H9 (cell line): ENCODE results near the gene C1QTNF7. TPM values are rescaled to one million over a fixed set of nuclear protein-coding genes. Genes with fewer than 3 reads are reported as not detected.

Experiments used
- DNase-seq: peaks from one replicate; pipeline ENCODE4 v3.0.0-alpha.2; 2017
- H2AFZ ChIP-seq: one replicate; pipeline ENCODE4 v1.6.1; 2013; ENCODE audit warnings: mild to moderate bottlenecking, low read length, control low read depth, moderate library complexity
- H2AK5ac ChIP-seq: 2 replicates; pipeline ENCODE4 v1.6.1; 2013; ENCODE audit warnings: low read length, control low read depth, mixed read lengths; ENCODE audit not compliant: insufficient read length
- H2BK120ac ChIP-seq: one replicate; pipeline ENCODE4 v1.6.1; 2013; ENCODE audit warnings: low read depth, mild to moderate bottlenecking, low read length, control low read depth, inconsistent platforms; ENCODE audit not compliant: poor library complexity, severe bottlenecking
- H2BK12ac ChIP-seq: 2 replicates; pipeline ENCODE4 v1.6.1; 2013; ENCODE audit warnings: low read length, control low read depth, mixed read lengths, low read depth; ENCODE audit not compliant: insufficient read length
- H2BK15ac ChIP-seq: 2 replicates; pipeline ENCODE4 v1.6.1; 2013; ENCODE audit warnings: low read depth, low read length, control low read depth
- H2BK20ac ChIP-seq: one replicate; pipeline ENCODE4 v1.6.1; 2013; ENCODE audit warnings: low read depth, mild to moderate bottlenecking, low read length, control low read depth, inconsistent platforms; ENCODE audit not compliant: poor library complexity, severe bottlenecking
- H2BK5ac ChIP-seq: 2 replicates; pipeline ENCODE4 v1.6.1; 2013; ENCODE audit warnings: low read length, control low read depth, mixed read lengths; ENCODE audit not compliant: insufficient read length
- H3K14ac ChIP-seq: 2 replicates; pipeline ENCODE4 v1.6.1; 2013; ENCODE audit warnings: low read length, control low read depth; ENCODE audit not compliant: insufficient read depth
- H3K18ac ChIP-seq: 2 replicates; pipeline ENCODE4 v1.6.1; 2013; ENCODE audit warnings: low read depth, mild to moderate bottlenecking, mixed read lengths, low read length, control low read depth; ENCODE audit not compliant: insufficient read length
- H3K23ac ChIP-seq: 2 replicates; pipeline ENCODE4 v1.6.1; 2013; ENCODE audit warnings: low read length, control low read depth, mixed read lengths, low read depth; ENCODE audit not compliant: insufficient read length
- H3K23me2 ChIP-seq: 2 replicates; pipeline ENCODE4 v1.6.1; 2013; ENCODE audit warnings: low read depth, mild to moderate bottlenecking, mixed read lengths, low read length, control low read depth; ENCODE audit not compliant: insufficient read length, poor library complexity, severe bottlenecking
- H3K27ac ChIP-seq: 2 replicates; pipeline ENCODE4 v1.5.1; 2013; ENCODE audit warnings: low read length, control low read depth, mixed read lengths, low read depth; ENCODE audit not compliant: insufficient read length
- H3K27me3 ChIP-seq: 2 replicates; pipeline ENCODE4 v1.6.1; 2013; ENCODE audit warnings: low read length, control low read depth, inconsistent platforms; ENCODE audit not compliant: insufficient read depth
- H3K4ac ChIP-seq: 2 replicates; pipeline ENCODE4 v1.6.1; 2013; ENCODE audit warnings: low read depth, mild to moderate bottlenecking, control low read depth, inconsistent platforms, low read length, moderate library complexity
- H3K4me1 ChIP-seq: 2 replicates; pipeline ENCODE4 v1.6.1; 2013; ENCODE audit warnings: low read length, control low read depth, inconsistent platforms; ENCODE audit not compliant: insufficient read depth
- H3K4me2 ChIP-seq: 2 replicates; pipeline ENCODE4 v1.6.1; 2013; ENCODE audit warnings: low read length, control low read depth, mixed read lengths; ENCODE audit not compliant: insufficient read length, insufficient read depth
- H3K56ac ChIP-seq: 2 replicates; pipeline ENCODE4 v1.6.1; 2013; ENCODE audit warnings: low read depth, mild to moderate bottlenecking, mixed read lengths, low read length, control low read depth; ENCODE audit not compliant: insufficient read length
- H3K79me1 ChIP-seq: 2 replicates; pipeline ENCODE4 v1.6.1; 2013; ENCODE audit warnings: low read depth, mild to moderate bottlenecking, moderate library complexity, low read length, control low read depth, inconsistent platforms; ENCODE audit not compliant: insufficient read depth, poor library complexity, severe bottlenecking
- H3K79me2 ChIP-seq: 2 replicates; pipeline ENCODE4 v1.6.1; 2013; ENCODE audit warnings: low read length, control low read depth, inconsistent platforms; ENCODE audit not compliant: insufficient read depth
- H3K9ac ChIP-seq: 2 replicates; pipeline ENCODE4 v1.6.1; 2013; ENCODE audit warnings: low read length, control low read depth, mixed read lengths; ENCODE audit not compliant: insufficient read length; ENCODE audit errors: extremely low read depth
- H3K9me3 ChIP-seq: one replicate; pipeline ENCODE4 v1.6.1; 2013; ENCODE audit warnings: low read depth, low read length, inconsistent platforms; ENCODE audit not compliant: control insufficient read depth
- H3T11ph ChIP-seq: one replicate; pipeline ENCODE4 v1.6.1; 2013; ENCODE audit warnings: mild to moderate bottlenecking, low read length, control low read depth, inconsistent platforms
- H4K20me1 ChIP-seq: one replicate; pipeline ENCODE4 v1.6.1; 2013; ENCODE audit not compliant: control insufficient read depth, insufficient read length, insufficient read depth
- H4K5ac ChIP-seq: 2 replicates; pipeline ENCODE4 v1.6.1; 2013; ENCODE audit warnings: low read depth, mild to moderate bottlenecking, mixed read lengths, low read length, control low read depth; ENCODE audit not compliant: insufficient read length
- H4K8ac ChIP-seq: replicated peaks from 2 replicates; pipeline ENCODE4 v1.6.1; 2013; ENCODE audit warnings: low read length, control low read depth, mixed read lengths, low read depth; ENCODE audit not compliant: insufficient read length
- H4K91ac ChIP-seq: 2 replicates; pipeline ENCODE4 v1.6.1; 2013; ENCODE audit warnings: low read depth, mild to moderate bottlenecking, moderate library complexity, mixed read lengths, low read length, control low read depth; ENCODE audit not compliant: insufficient read length
- H3K27ac Mint-ChIP-seq, 3 experiments: 2 replicates in 2 of 3; 3 replicates in 1 of 3; pipeline ENCODE4 v1.8.0; 2020 to 2021; ENCODE audit warnings: mixed read lengths in 3 of 3, mild to moderate bottlenecking in 1 of 3, moderate library complexity in 1 of 3
- H3K27me3 Mint-ChIP-seq: 2 replicates; pipeline ENCODE4 v1.8.0; 2021; ENCODE audit warnings: low read depth, mild to moderate bottlenecking, moderate library complexity, mixed read lengths
- H3K36me3 Mint-ChIP-seq, 3 experiments: 2 replicates in 2 of 3; 3 replicates in 1 of 3; pipeline ENCODE4 v1.8.0; 2020 to 2021; ENCODE audit warnings: low read depth in 3 of 3, mixed read lengths in 3 of 3; ENCODE audit not compliant: insufficient read depth in 1 of 3
- H3K4me1 Mint-ChIP-seq, 2 experiments: 2 replicates each; pipeline ENCODE4 v1.8.0; 2020; ENCODE audit warnings: mixed read lengths in 2 of 2
- H3K4me3 Mint-ChIP-seq, 2 experiments: 2 replicates in 1 of 2; 3 replicates in 1 of 2; pipeline ENCODE4 v1.8.0; 2020 to 2021; ENCODE audit warnings: mild to moderate bottlenecking in 2 of 2, mixed read lengths in 2 of 2, moderate library complexity in 1 of 2
- H3K9me3 Mint-ChIP-seq, 2 experiments: 2 replicates in 1 of 2; 3 replicates in 1 of 2; pipeline ENCODE4 v1.8.0; 2020; ENCODE audit warnings: mild to moderate bottlenecking in 2 of 2, mixed read lengths in 2 of 2, moderate library complexity in 1 of 2
- CTCF ChIP-seq: fragments of 200-600 bp; sonication (generic); conservative IDR thresholded peaks from 3 replicates; pipeline ENCODE4 v1.8.0; 2021; ENCODE audit warnings: antibody characterized with exemption, mild to moderate bottlenecking
- WGBS: extraction: QIAGEN DNeasy Blood & Tissue Kit; methylation state at CpG from one replicate; pipeline ENCODE4 v1.1.7; 2013; ENCODE audit warnings: missing lambda C conversion rate, low lambda C conversion rate, mixed read lengths; ENCODE audit not compliant: insufficient read length; ENCODE audit errors: extremely low coverage; 5-methylcytosine and 5-hydroxymethylcytosine counted together
- total RNA-seq: library from RNA; stranded (reverse); gene quantifications from 2 replicates; pipeline ENCODE4 v1.2.1, GENCODE V29; 2021

The C1QTNF7 gene
- total RNA-seq, 1 experiment from 2014 or later: not detected

- H2AFZ ChIP-seq: no peak overlapping the region
- H3K79me2 ChIP-seq: no peaks in the 10 kb centered on the region
- no peaks in the 10 kb centered on the region for H3K9me3 ChIP-seq
- no peak overlapping the region for H3K9ac ChIP-seq
- no peaks in the 10 kb centered on the region for H3K79me1 ChIP-seq
- H4K91ac ChIP-seq: no peak overlapping the region
- H2BK120ac ChIP-seq: no peak overlapping the region
- no peaks in the 10 kb centered on the region for H3K27me3 ChIP-seq
- H3T11ph ChIP-seq: no peak overlapping the region
- H3K4ac ChIP-seq: no peak overlapping the region
- H2BK12ac ChIP-seq: no peak overlapping the region
- H3K23me2 ChIP-seq: peaks cover 7% of the 10 kb centered on the region
- no peak overlapping the region for H2BK5ac ChIP-seq
- Mint-ChIP-seq H3K36me3 (peaks cover 11 to 22% (median 21%) of the 10 kb centered on the region in 3 experiments; a peak in 6 of 7 replicates), H3K4me3 (no peak overlapping the region), H3K27ac (no peak overlapping the region), H3K9me3 (peaks cover 0 to 7% of the 10 kb centered on the region in 2 experiments; a peak in 1 of 5 replicates), H3K27me3 (no peaks in the 10 kb centered on the region), H3K4me1 (peaks cover 20 to 21% of the 10 kb centered on the region in 2 experiments)
- no peak overlapping the region for H4K5ac ChIP-seq
- no peak overlapping the region for H3K4me2 ChIP-seq
- H2BK20ac ChIP-seq: no peak overlapping the region
- H2AK5ac ChIP-seq: no peak overlapping the region
- H3K56ac ChIP-seq: no peak overlapping the region
- no peak overlapping the region for H2BK15ac ChIP-seq
- TF ChIP-seq CTCF: no peak
- H3K4me1 ChIP-seq: no peaks in the 10 kb centered on the region
- H3K27ac ChIP-seq: no peak overlapping the region
- no peak overlapping the region for H3K23ac ChIP-seq
- H4K8ac ChIP-seq: no peak overlapping the region
- H3K18ac ChIP-seq: no peak overlapping the region
- no CpG with 5 or more reads among the region's 2 CpGs for WGBS
- H4K20me1 ChIP-seq: no peaks in the 10 kb centered on the region
- no peak for DNase-seq
- no peak overlapping the region for H3K14ac ChIP-seq
Observed at GRCh38 chr4:15481961-15482745, 54.3 kb downstream of the C1QTNF7 start.
